HG03558 (cell line): ENCODE data around the gene SNRPA1.
"Not testable (repeated sequence)": the region's sequence is repeated elsewhere in the genome, so short reads cannot be mapped to it uniquely, and the experiment has no call there.

Experiments used
- ATAC-seq: cut with Tn5 transposase; IDR thresholded peaks from one replicate; pipeline ENCODE4 v1.9.1; 2021; ENCODE audit warnings: moderate number of reproducible peaks; ENCODE audit not compliant: unreplicated experiment; ENCODE audit errors: extremely low read depth

The SNRPA1 gene

GRCh38 chr15:101294731-101295606, at the start of gene SNRPA1:
Gene SNRPA1, minus strand, starts transcription at chr15:101295248. Its CDS starts 70 bp downstream, at chr15:101295178.
- peak; percentile 54 for ATAC-seq

GRCh38 chr15:101342056-101342455, 47.0 kb upstream of the SNRPA1 start:
- no peak for ATAC-seq

GRCh38 chr15:101338502-101339057, 43.5 kb upstream of the SNRPA1 start:
- ATAC-seq, result no peak

- no peak for ATAC-seq
Observed at GRCh38 chr15:101337976-101338375, 42.9 kb upstream of the SNRPA1 start.

GRCh38 chr15:101333907-101334789, 39.1 kb upstream of the SNRPA1 start:
- not testable (repeated sequence) for ATAC-seq

GRCh38 chr15:101332061-101332467, 37.0 kb upstream of the SNRPA1 start:
- no peak for ATAC-seq

GRCh38 chr15:101329867-101330380, 34.9 kb upstream of the SNRPA1 start:
- ATAC-seq, result no peak

- no peak for ATAC-seq
Observed at GRCh38 chr15:101329309-101329863, 34.3 kb upstream of the SNRPA1 start.

GRCh38 chr15:101328001-101328400, 33.0 kb upstream of the SNRPA1 start:
- ATAC-seq, result no peak

GRCh38 chr15:101327147-101327740, 32.2 kb upstream of the SNRPA1 start:
- no peak for ATAC-seq

- no peak for ATAC-seq
Observed at GRCh38 chr15:101326462-101327146, 31.6 kb upstream of the SNRPA1 start.

- ATAC-seq, result no peak
Observed at GRCh38 chr15:101326026-101326315, 30.9 kb upstream of the SNRPA1 start.

GRCh38 chr15:101325263-101326025, 30.4 kb upstream of the SNRPA1 start:
- ATAC-seq, result no peak

- no peak for ATAC-seq
Observed at GRCh38 chr15:101324524-101325177, 29.6 kb upstream of the SNRPA1 start.

- no peak for ATAC-seq
Observed at GRCh38 chr15:101323793-101324523, 28.9 kb upstream of the SNRPA1 start.

GRCh38 chr15:101322854-101323477, 27.9 kb upstream of the SNRPA1 start:
- ATAC-seq, result no peak

GRCh38 chr15:101322016-101322695, 27.1 kb upstream of the SNRPA1 start:
- no peak for ATAC-seq
